ENCODE measurements around the gene TTC36.

Gene TTC36

GRCh38 chr11:118503216-118503615 is 24.1 kb upstream of the TTC36 start:
- H3K4me3 ChIP-seq (ENCODE audit: low read depth, low read length): no peak overlapping the region
- in situ Hi-C loops (cut with HindIII; ENCODE audit: low sequenced_read_pairs): no loop called here
- no peak for TF ChIP-seq CTCF (IDR thresholded peaks at IDR 0.05; ENCODE audit: low read depth, low read length)
- DNase-seq (ENCODE audit: low read depth, low spot score): no peak

DNA sequence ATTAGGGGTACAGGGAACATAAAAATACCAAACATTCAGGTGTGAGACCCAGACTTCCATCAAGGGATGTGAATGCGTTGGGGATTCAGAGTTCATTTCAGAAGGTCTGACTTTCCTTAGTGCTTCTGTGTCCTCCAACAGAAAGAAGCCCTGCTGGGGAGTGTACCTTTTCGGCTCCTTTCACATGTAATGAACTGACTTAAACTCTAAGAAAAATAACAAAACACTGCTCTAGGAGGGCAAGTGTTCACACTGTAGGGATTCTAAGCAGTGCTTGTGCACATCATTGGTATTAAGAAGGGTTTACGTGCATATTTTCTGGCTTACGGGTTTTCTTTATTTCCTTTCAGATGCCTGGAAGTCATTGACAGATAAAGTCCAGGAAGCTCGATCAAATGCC is 15.7 kb upstream of the TTC36 start:
- H3K4me3 ChIP-seq (ENCODE audit: low read depth, low read length): no peak overlapping the region
- no peak for DNase-seq (ENCODE audit: low read depth, low spot score)
- in situ Hi-C loops (cut with HindIII; ENCODE audit: low sequenced_read_pairs): no loop called here
- TF ChIP-seq CTCF (IDR thresholded peaks at IDR 0.05; ENCODE audit: low read depth, low read length): no peak

DNA sequence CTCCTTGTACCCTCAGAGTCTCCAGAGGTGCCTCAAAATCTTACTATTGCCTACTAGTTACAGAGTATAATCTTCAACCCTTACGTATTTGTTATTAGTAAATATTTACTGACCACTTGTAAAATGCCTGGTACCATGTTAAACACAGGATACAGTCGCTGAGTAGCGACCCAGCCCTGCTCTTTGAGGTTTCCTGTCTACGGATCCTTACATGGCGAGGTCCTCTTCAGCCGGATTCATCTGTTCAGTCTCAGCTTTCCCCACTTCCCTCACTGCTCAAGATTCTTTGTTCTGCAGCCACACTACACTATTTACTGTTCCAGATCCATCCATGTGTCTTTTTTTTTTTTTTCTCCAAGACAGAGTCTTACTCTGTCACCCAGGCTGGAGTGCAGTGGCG is 13.2 kb upstream of the TTC36 start:
- in situ Hi-C loops (cut with HindIII; ENCODE audit: low sequenced_read_pairs): no loop called here
- H3K4me3 ChIP-seq (ENCODE audit: low read depth, low read length): no peak overlapping the region
- no peak for DNase-seq (ENCODE audit: low read depth, low spot score)
- TF ChIP-seq CTCF (IDR thresholded peaks at IDR 0.05; ENCODE audit: low read depth, low read length): no peak

- no peak overlapping the region for H3K4me3 ChIP-seq (ENCODE audit: low read depth, low read length)
- no peak for TF ChIP-seq CTCF (IDR thresholded peaks at IDR 0.05; ENCODE audit: low read depth, low read length)
- in situ Hi-C loops (cut with HindIII; ENCODE audit: low sequenced_read_pairs): no loop called here
- DNase-seq (ENCODE audit: low read depth, low spot score): no peak
Measured at GRCh38 chr11:118519549-118519948, 7.7 kb upstream of the TTC36 start.

DNA sequence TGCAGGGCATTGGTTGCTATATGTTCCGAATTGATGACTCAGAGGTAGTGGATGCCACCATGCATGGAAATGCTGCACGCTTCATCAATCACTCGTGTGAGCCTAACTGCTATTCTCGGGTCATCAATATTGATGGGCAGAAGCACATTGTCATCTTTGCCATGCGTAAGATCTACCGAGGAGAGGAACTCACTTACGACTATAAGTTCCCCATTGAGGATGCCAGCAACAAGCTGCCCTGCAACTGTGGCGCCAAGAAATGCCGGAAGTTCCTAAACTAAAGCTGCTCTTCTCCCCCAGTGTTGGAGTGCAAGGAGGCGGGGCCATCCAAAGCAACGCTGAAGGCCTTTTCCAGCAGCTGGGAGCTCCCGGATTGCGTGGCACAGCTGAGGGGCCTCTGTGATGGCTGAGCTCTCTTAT is 5.4 kb upstream of the TTC36 start:
- TF ChIP-seq CTCF (IDR thresholded peaks at IDR 0.05; ENCODE audit: low read depth, low read length): no peak
- no peak for DNase-seq (ENCODE audit: low read depth, low spot score)
- in situ Hi-C loops (cut with HindIII; ENCODE audit: low sequenced_read_pairs): no loop called here
- H3K4me3 ChIP-seq (ENCODE audit: low read depth, low read length): no peak overlapping the region

DNA sequence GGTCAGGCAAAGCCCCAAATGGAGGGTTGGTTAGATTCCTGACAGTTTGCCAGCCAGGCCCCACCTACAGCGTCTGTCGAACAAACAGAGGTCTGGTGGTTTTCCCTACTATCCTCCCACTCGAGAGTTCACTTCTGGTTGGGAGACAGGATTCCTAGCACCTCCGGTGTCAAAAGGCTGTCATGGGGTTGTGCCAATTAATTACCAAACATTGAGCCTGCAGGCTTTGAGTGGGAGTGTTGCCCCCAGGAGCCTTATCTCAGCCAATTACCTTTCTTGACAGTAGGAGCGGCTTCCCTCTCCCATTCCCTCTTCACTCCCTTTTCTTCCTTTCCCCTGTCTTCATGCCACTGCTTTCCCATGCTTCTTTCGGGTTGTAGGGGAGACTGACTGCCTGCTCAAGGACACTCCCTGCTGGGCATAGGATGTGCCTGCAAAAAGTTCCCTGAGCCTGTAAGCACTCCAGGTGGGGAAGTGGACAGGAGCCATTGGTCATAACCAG is 4.7 kb upstream of the TTC36 start:
- in situ Hi-C loops (cut with HindIII; ENCODE audit: low sequenced_read_pairs): no loop called here
- TF ChIP-seq CTCF (IDR thresholded peaks at IDR 0.05; ENCODE audit: low read depth, low read length): peak; percentile 60
- peak; percentile 27 for DNase-seq (ENCODE audit: low read depth, low spot score)
- no peak overlapping the region for H3K4me3 ChIP-seq (ENCODE audit: low read depth, low read length)

DNA sequence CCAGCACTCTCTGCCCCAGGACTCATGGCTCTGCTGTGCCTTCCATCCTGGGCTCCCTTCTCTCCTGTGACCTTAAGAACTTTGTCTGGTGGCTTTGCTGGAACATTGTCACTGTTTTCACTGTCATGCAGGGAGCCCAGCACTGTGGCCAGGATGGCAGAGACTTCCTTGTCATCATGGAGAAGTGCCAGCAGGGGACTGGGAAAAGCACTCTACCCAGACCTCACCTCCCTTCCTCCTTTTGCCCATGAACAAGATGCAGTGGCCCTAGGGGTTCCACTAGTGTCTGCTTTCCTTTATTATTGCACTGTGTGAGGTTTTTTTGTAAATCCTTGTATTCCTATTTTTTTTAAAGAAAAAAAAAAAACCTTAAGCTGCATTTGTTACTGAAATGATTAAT is 2.9 kb upstream of the TTC36 start:
- no peak for TF ChIP-seq CTCF (IDR thresholded peaks at IDR 0.05; ENCODE audit: low read depth, low read length)
- no peak for DNase-seq (ENCODE audit: low read depth, low spot score)
- H3K4me3 ChIP-seq (ENCODE audit: low read depth, low read length): no peak overlapping the region
- in situ Hi-C loops (cut with HindIII; ENCODE audit: low sequenced_read_pairs): no loop called here
